Hepatocyte (in vitro differentiated cells): ENCODE measurements around the gene MTIF3. TPM values are rescaled to one million over a fixed set of nuclear protein-coding genes. Genes with fewer than 3 reads are reported as not detected.

Source experiments
- DNase-seq: peaks from one replicate; pipeline ENCODE4 v3.0.0-alpha.2; 2016; ENCODE audit warnings: low spot score
- H2AFZ ChIP-seq: fragments of 200-600 bp; sonication (generic); 2 replicates; pipeline ENCODE4 v1.6.0; 2016; ENCODE audit warnings: antibody characterized with exemption, mild to moderate bottlenecking
- H3K27ac ChIP-seq: fragments of 200-600 bp; sonication (generic); 2 replicates; pipeline ENCODE4 v1.5.1; 2016; ENCODE audit warnings: mild to moderate bottlenecking
- H3K27me3 ChIP-seq: fragments of 200-600 bp; sonication (generic); 2 replicates; pipeline ENCODE4 v1.6.1; 2016
- H3K36me3 ChIP-seq: fragments of 200-600 bp; sonication (generic); replicated peaks from 2 replicates; pipeline ENCODE4 v1.5.1; 2016; ENCODE audit warnings: low read depth; ENCODE audit not compliant: insufficient read depth
- H3K4me1 ChIP-seq: fragments of 200-600 bp; sonication (generic); 2 replicates; pipeline ENCODE4 v1.5.1; 2016; ENCODE audit warnings: mild to moderate bottlenecking, moderate library complexity; ENCODE audit not compliant: insufficient read depth
- H3K4me2 ChIP-seq: fragments of 200-600 bp; sonication (generic); 2 replicates; pipeline ENCODE4 v1.6.0; 2016
- H3K4me3 ChIP-seq: fragments of 200-600 bp; sonication (generic); 2 replicates; pipeline ENCODE4 v1.5.1; 2016; ENCODE audit warnings: mild to moderate bottlenecking
- H3K79me2 ChIP-seq: fragments of 200-600 bp; sonication (generic); 2 replicates; pipeline ENCODE4 v1.6.0; 2017; ENCODE audit warnings: mild to moderate bottlenecking
- H3K9me2 ChIP-seq: fragments of 200-600 bp; sonication (generic); replicated peaks from 2 replicates; pipeline ENCODE4 v1.6.0; 2017; ENCODE audit warnings: mild to moderate bottlenecking; ENCODE audit not compliant: insufficient read depth
- H3K9me3 ChIP-seq: fragments of 200-600 bp; sonication (generic); 2 replicates; pipeline ENCODE4 v1.5.1; 2016; ENCODE audit warnings: low read depth, mild to moderate bottlenecking
- H4K20me1 ChIP-seq: fragments of 200-600 bp; sonication (generic); 2 replicates; pipeline ENCODE4 v1.6.0; 2016; ENCODE audit warnings: mild to moderate bottlenecking; ENCODE audit not compliant: insufficient read depth, poor library complexity, severe bottlenecking
- EZH2 ChIP-seq: fragments of 200-600 bp; sonication (generic); IDR thresholded peaks from 2 replicates; pipeline ENCODE4 v1.6.1; 2016; ENCODE audit warnings: antibody characterized with exemption, mild to moderate bottlenecking, borderline replicate concordance
- EZH2phosphoT487 ChIP-seq: fragments of 200-600 bp; sonication (generic); IDR thresholded peaks from one replicate; pipeline ENCODE4 v1.6.1; 2018; ENCODE audit warnings: antibody characterized with exemption, mild to moderate bottlenecking, low read depth, moderate library complexity; ENCODE audit not compliant: unreplicated experiment, severe bottlenecking
- WGBS: methylation state at CpG from one replicate; pipeline ENCODE4 v1.1.6; 2016; ENCODE audit warnings: low lambda C conversion rate; ENCODE audit errors: missing lambda C conversion rate; 5-methylcytosine and 5-hydroxymethylcytosine counted together
- polyA plus RNA-seq: library from polyadenylated mRNA; unstranded; fragments of >200 nt; fragmentation: Nextera tagmentation; extraction: Ambion mirVana; gene quantifications from 2 replicates; pipeline ENCODE4 v1.2.1, GENCODE V29; 2016
- total RNA-seq: library from RNA; depleted of rRNA; stranded (reverse); fragments of >200 nt; gene quantifications from 2 replicates; pipeline ENCODE4 v1.2.3, GENCODE V29; 2014
- TF ChIP-seq, protein P1 (sequence below): fragments of 200-600 bp; sonication (generic); IDR thresholded peaks from 2 replicates; pipeline ENCODE4 v1.5.1; 2016; ENCODE audit warnings: antibody characterized with exemption, mild to moderate bottlenecking; ENCODE audit not compliant: poor library complexity

MTIF3 gene
- total and polyA plus RNA-seq, 2 experiments from 2014 or later = 58.0 to 66.7 TPM

- Histone ChIP-seq H3K27me3 (no peaks in the 10 kb centered on the region), H3K36me3 (no peaks in the 10 kb centered on the region), H3K4me2 (no peak overlapping the region), H3K4me3 (no peak overlapping the region), H4K20me1 (no peaks in the 10 kb centered on the region), H3K4me1 (no peaks in the 10 kb centered on the region), H3K9me3 (no peaks in the 10 kb centered on the region), H2AFZ (no peak overlapping the region), H3K79me2 (no peaks in the 10 kb centered on the region), H3K27ac (no peak overlapping the region), H3K9me2 (no peaks in the 10 kb centered on the region)
- TF ChIP-seq EZH2 = no peak
- TF ChIP-seq EZH2phosphoT487 = no peak
- TF ChIP-seq, protein P1, sequence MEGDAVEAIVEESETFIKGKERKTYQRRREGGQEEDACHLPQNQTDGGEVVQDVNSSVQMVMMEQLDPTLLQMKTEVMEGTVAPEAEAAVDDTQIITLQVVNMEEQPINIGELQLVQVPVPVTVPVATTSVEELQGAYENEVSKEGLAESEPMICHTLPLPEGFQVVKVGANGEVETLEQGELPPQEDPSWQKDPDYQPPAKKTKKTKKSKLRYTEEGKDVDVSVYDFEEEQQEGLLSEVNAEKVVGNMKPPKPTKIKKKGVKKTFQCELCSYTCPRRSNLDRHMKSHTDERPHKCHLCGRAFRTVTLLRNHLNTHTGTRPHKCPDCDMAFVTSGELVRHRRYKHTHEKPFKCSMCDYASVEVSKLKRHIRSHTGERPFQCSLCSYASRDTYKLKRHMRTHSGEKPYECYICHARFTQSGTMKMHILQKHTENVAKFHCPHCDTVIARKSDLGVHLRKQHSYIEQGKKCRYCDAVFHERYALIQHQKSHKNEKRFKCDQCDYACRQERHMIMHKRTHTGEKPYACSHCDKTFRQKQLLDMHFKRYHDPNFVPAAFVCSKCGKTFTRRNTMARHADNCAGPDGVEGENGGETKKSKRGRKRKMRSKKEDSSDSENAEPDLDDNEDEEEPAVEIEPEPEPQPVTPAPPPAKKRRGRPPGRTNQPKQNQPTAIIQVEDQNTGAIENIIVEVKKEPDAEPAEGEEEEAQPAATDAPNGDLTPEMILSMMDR = no peak
- DNase-seq = no peak
- WGBS = 89% methylated on average over 4 of the region's 4 CpGs
These were observed 45.6 kb upstream of the MTIF3 start for GRCh38 chr13:27496006-27496405.

DNA sequence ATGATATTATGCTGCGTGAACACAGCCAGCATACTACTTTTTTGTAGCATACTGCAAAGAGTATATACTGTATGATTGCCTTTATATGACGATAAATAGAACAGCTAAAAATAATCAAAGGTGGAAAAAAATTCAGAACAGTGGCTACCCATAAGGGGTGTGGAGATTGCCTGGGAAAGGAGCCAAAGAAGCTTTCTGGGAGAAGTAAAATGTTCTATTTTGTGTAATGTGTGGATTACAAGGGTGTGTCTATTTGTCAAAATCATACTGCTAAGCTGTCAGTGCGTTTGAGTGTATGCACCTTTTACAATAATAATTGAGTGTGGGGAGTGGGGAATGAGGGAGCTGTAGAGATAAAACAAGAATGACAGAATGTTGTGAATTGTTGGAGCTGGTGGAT is 45.2 kb upstream of the MTIF3 start:
- no peaks in the 10 kb centered on the region for H3K36me3 ChIP-seq
- H4K20me1 ChIP-seq = no peaks in the 10 kb centered on the region
- H3K4me1 ChIP-seq = no peaks in the 10 kb centered on the region
- DNase-seq = no peak
- H3K9me2 ChIP-seq = no peaks in the 10 kb centered on the region
- no peak overlapping the region for H3K4me3 ChIP-seq
- H3K4me2 ChIP-seq = no peak overlapping the region
- H3K27me3 ChIP-seq = no peaks in the 10 kb centered on the region
- TF ChIP-seq, protein P1 = no peak
- no peak for TF ChIP-seq EZH2phosphoT487
- no peak for TF ChIP-seq EZH2
- H3K9me3 ChIP-seq = no peaks in the 10 kb centered on the region
- no peaks in the 10 kb centered on the region for H3K79me2 ChIP-seq
- H3K27ac ChIP-seq = no peak overlapping the region
- no peak overlapping the region for H2AFZ ChIP-seq
- 72% methylated on average over 3 of the region's 3 CpGs for WGBS

GRCh38 chr13:27493981-27494380 is 43.6 kb upstream of the MTIF3 start:
- Histone ChIP-seq H3K27me3 (no peaks in the 10 kb centered on the region), H3K36me3 (no peaks in the 10 kb centered on the region), H3K79me2 (no peaks in the 10 kb centered on the region), H3K9me2 (no peaks in the 10 kb centered on the region), H3K4me3 (no peak overlapping the region), H2AFZ (no peak overlapping the region), H3K4me2 (no peak overlapping the region), H3K27ac (no peak overlapping the region), H4K20me1 (no peaks in the 10 kb centered on the region), H3K4me1 (peaks cover 7% of the 10 kb centered on the region), H3K9me3 (no peaks in the 10 kb centered on the region)
- WGBS = 78% methylated on average over 2 of the region's 2 CpGs
- no peak for DNase-seq
- TF ChIP-seq, protein P1 = no peak
- TF ChIP-seq EZH2phosphoT487 (no peak), EZH2 (no peak)

GRCh38 chr13:27489456-27489855 is 39.1 kb upstream of the MTIF3 start:
- 36% methylated on average over 1 of the region's 1 CpG for WGBS
- Histone ChIP-seq H4K20me1 (no peaks in the 10 kb centered on the region), H3K27ac (no peak overlapping the region), H3K4me1 (peaks cover 7% of the 10 kb centered on the region), H3K27me3 (no peaks in the 10 kb centered on the region), H2AFZ (no peak overlapping the region), H3K36me3 (no peaks in the 10 kb centered on the region), H3K4me3 (no peak overlapping the region), H3K9me2 (no peaks in the 10 kb centered on the region), H3K79me2 (no peaks in the 10 kb centered on the region), H3K9me3 (no peaks in the 10 kb centered on the region), H3K4me2 (peak overlapping the region; percentile 24)
- no peak for DNase-seq
- TF ChIP-seq, protein P1 = no peak
- TF ChIP-seq EZH2 (no peak), EZH2phosphoT487 (no peak)
